SU-DHL-6 (cell line): ENCODE data around the gene CRYBG1.

Source experiments
- H2AFZ ChIP-seq: fragments of 200-600 bp; sonication (generic); 2 replicates; pipeline ENCODE4 v1.6.1; 2014; ENCODE audit warnings: low read depth, mild to moderate bottlenecking, moderate library complexity, mixed read lengths, antibody characterized with exemption, low read length; ENCODE audit not compliant: severe bottlenecking
- H3F3A ChIP-seq: fragments of 200-600 bp; shearing (Covaris generic); 2 replicates; pipeline ENCODE4 v1.6.0; 2016; ENCODE audit warnings: antibody characterized with exemption, mild to moderate bottlenecking; ENCODE audit not compliant: insufficient read depth
- H3K27ac ChIP-seq: fragments of 200-600 bp; sonication (generic); 2 replicates; pipeline ENCODE4 v1.5.1; 2016; ENCODE audit warnings: low read depth, mild to moderate bottlenecking, low read length, moderate library complexity, mixed read lengths
- H3K27me3 ChIP-seq: fragments of 200-600 bp; sonication (generic), shearing (Covaris generic); 2 replicates; pipeline ENCODE4 v1.6.0; 2014; ENCODE audit warnings: mild to moderate bottlenecking, low read length
- H3K36me3 ChIP-seq: fragments of 200-600 bp; sonication (generic); 2 replicates; pipeline ENCODE4 v1.6.1; 2014; ENCODE audit warnings: mild to moderate bottlenecking, low read length, mixed read lengths
- H3K4me2 ChIP-seq: fragments of 300-600, 200-600 bp; shearing (Covaris generic), sonication (generic); 2 replicates; pipeline ENCODE4 v1.6.0; 2014; ENCODE audit warnings: low read length, low read depth, mild to moderate bottlenecking; ENCODE audit not compliant: poor library complexity, severe bottlenecking
- H3K4me3 ChIP-seq: fragments of 200-600 bp; sonication (generic); 2 replicates; pipeline ENCODE4 v1.5.1; 2014; ENCODE audit warnings: antibody characterized with exemption, low read length, mild to moderate bottlenecking, mixed read lengths; ENCODE audit not compliant: insufficient read depth, poor library complexity, severe bottlenecking
- H3K79me2 ChIP-seq: fragments of 200-600 bp; sonication (generic); 2 replicates; pipeline ENCODE4 v1.6.1; 2014; ENCODE audit warnings: mild to moderate bottlenecking, low read length, moderate library complexity; ENCODE audit not compliant: insufficient read depth
- H3K9ac ChIP-seq: fragments of 200-600 bp; sonication (generic); 2 replicates; pipeline ENCODE4 v1.7.0; 2014; ENCODE audit warnings: mild to moderate bottlenecking, low read length
- H3K9me2 ChIP-seq: fragments of 200-600 bp; sonication (generic); replicated peaks from 2 replicates; pipeline ENCODE4 v1.6.1; 2014; ENCODE audit warnings: low read length; ENCODE audit not compliant: insufficient read depth
- H3K9me3 ChIP-seq: fragments of 200-600 bp; sonication (generic); 2 replicates; pipeline ENCODE4 v1.6.1; 2014; ENCODE audit warnings: low read length, mixed read lengths; ENCODE audit not compliant: insufficient read depth
- H4K20me1 ChIP-seq: fragments of 200-600 bp; sonication (generic); 2 replicates; pipeline ENCODE4 v1.6.1; 2014; ENCODE audit warnings: low read depth, mild to moderate bottlenecking, antibody characterized with exemption, low read length, moderate library complexity, mixed read lengths
- EZH2phosphoT487 ChIP-seq: fragments of 200-600 bp; sonication (generic), shearing (Covaris generic); conservative IDR thresholded peaks from 2 replicates; pipeline ENCODE4 v1.6.1; 2018; ENCODE audit warnings: mild to moderate bottlenecking, antibody characterized with exemption, low read length, moderate library complexity, mixed read lengths
- TF ChIP-seq, protein P1 (sequence below): fragments of 200-600 bp; sonication (generic); IDR thresholded peaks from one replicate; pipeline ENCODE4 v1.5.1; 2017; ENCODE audit warnings: antibody characterized with exemption, mild to moderate bottlenecking, low read length, moderate library complexity; ENCODE audit not compliant: insufficient read depth, poor library complexity, severe bottlenecking

The CRYBG1 gene

DNA sequence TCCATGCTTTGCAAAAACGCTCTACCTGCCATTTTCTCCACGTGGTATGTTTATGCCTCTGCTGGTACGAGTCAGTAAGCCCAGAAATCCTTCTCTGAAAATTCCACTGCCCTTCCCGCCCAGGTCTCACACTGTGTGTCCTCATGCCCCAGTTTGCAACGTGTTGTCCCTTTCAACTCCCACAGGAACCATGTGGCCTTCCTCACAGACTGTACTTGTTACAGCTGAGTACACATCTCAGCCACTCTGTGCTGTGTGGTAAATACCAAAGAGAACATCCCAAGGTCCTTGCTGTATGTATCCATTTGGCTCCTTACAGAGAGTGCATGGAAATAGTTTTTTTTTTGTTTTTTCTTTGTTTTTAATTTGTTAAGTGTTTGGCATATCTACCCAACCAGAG is 211.9 kb downstream of the CRYBG1 start:
- Histone ChIP-seq H3F3A (0 out of 2 replicates have a peak, but pooled peaks cover 12% of the 10 kb centered on the region), H3K27me3 (no peaks in the 10 kb centered on the region), H3K4me2 (no peak overlapping the region), H3K9ac (no peak overlapping the region), H4K20me1 (no peaks in the 10 kb centered on the region), H2AFZ (no peak overlapping the region), H3K9me3 (no peaks in the 10 kb centered on the region), H3K4me3 (no peak overlapping the region), H3K79me2 (no peaks in the 10 kb centered on the region), H3K9me2 (no peaks in the 10 kb centered on the region), H3K27ac (no peak overlapping the region), H3K36me3 (peaks cover 19% of the 10 kb centered on the region)
- TF ChIP-seq, protein P1, sequence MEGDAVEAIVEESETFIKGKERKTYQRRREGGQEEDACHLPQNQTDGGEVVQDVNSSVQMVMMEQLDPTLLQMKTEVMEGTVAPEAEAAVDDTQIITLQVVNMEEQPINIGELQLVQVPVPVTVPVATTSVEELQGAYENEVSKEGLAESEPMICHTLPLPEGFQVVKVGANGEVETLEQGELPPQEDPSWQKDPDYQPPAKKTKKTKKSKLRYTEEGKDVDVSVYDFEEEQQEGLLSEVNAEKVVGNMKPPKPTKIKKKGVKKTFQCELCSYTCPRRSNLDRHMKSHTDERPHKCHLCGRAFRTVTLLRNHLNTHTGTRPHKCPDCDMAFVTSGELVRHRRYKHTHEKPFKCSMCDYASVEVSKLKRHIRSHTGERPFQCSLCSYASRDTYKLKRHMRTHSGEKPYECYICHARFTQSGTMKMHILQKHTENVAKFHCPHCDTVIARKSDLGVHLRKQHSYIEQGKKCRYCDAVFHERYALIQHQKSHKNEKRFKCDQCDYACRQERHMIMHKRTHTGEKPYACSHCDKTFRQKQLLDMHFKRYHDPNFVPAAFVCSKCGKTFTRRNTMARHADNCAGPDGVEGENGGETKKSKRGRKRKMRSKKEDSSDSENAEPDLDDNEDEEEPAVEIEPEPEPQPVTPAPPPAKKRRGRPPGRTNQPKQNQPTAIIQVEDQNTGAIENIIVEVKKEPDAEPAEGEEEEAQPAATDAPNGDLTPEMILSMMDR: no peak
- no peak for TF ChIP-seq EZH2phosphoT487

GRCh38 chr6:106572875-106573585 is 212.5 kb downstream of the CRYBG1 start:
- Histone ChIP-seq H3K27me3 (no peaks in the 10 kb centered on the region), H3K9me3 (no peaks in the 10 kb centered on the region), H2AFZ (no peak overlapping the region), H3K9me2 (no peaks in the 10 kb centered on the region), H3F3A (0 out of 2 replicates have a peak, but pooled peaks cover 12% of the 10 kb centered on the region), H3K27ac (no peak overlapping the region), H3K4me2 (no peak overlapping the region), H3K79me2 (no peaks in the 10 kb centered on the region), H3K4me3 (no peak overlapping the region), H4K20me1 (no peaks in the 10 kb centered on the region), H3K9ac (no peak overlapping the region), H3K36me3 (peaks cover 13% of the 10 kb centered on the region)
- TF ChIP-seq, protein P1: no peak
- no peak for TF ChIP-seq EZH2phosphoT487

DNA sequence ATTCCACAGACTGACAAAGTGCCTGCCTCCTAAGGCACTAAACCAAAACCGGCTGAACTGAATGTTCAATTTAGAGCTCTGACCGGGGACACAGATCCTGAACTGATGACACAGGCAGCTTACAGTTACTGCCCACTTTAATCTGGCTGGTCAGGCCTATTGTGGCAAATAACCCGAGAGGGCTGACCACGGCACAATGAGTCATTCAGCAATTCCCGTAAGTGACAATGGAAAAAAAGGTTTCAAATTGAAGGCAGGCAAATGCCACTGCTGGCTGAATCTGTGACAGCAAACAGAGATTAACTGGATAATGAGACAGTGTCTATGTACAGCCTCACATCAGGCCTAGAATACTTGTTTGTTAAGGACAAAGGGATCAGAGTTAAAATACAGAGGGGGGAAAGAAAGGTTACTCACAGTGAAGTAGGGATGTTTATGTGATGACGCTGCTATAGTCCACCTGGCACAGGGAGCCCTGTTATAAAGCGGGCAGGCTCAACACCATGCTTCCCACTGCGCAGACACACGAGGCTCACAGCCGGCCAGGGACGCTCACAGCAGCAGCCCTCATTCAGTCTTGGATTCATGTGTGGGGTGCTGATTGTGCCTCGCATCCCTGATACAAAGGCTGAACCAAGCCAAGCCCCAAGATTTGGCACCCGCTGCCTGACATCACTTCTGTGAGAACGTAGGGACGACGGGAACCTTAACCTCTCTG is 214.4 kb downstream of the CRYBG1 start:
- no peak overlapping the region for H3K4me2 ChIP-seq
- peaks cover 2% of the 10 kb centered on the region; the same call in 1 of the 2 replicates for H3K36me3 ChIP-seq
- H3K9me2 ChIP-seq: no peaks in the 10 kb centered on the region
- no peaks in the 10 kb centered on the region for H3K79me2 ChIP-seq
- no peak overlapping the region for H3K4me3 ChIP-seq
- H4K20me1 ChIP-seq: no peaks in the 10 kb centered on the region
- no peak overlapping the region for H2AFZ ChIP-seq
- H3K9ac ChIP-seq: no peak overlapping the region
- H3K9me3 ChIP-seq: no peaks in the 10 kb centered on the region
- no peaks in the 10 kb centered on the region for H3K27me3 ChIP-seq
- TF ChIP-seq, protein P1: no peak
- no peak for TF ChIP-seq EZH2phosphoT487
- H3F3A ChIP-seq: 0 out of 2 replicates have a peak, but pooled peaks cover 12% of the 10 kb centered on the region
- H3K27ac ChIP-seq: no peak overlapping the region
